ENCODE results near the gene LEFTY1.

The LEFTY1 gene

DNA sequence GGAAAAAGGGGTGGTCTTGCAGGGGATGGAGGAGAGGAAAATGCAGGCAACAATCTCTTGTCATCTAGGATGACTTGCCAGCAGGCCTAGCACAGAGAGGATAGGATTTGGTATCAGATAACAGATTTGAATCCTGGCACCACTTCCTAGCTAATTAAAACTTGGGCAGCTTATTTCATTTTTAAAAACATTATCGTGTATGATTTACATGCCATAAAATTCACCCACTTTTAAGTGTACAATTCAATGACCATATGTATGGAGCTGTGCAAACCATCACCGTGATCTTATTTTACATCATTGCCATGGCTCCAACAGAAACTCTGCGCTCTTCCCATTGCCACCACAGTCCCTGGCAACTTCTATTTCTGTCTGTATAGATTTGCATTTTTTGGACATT lies 28.2 kb upstream of the LEFTY1 start:
- no peak for DNase-seq (ENCODE audit: extremely low spot score, insufficient read length, low read depth)
- no peak for FAIRE-seq

DNA sequence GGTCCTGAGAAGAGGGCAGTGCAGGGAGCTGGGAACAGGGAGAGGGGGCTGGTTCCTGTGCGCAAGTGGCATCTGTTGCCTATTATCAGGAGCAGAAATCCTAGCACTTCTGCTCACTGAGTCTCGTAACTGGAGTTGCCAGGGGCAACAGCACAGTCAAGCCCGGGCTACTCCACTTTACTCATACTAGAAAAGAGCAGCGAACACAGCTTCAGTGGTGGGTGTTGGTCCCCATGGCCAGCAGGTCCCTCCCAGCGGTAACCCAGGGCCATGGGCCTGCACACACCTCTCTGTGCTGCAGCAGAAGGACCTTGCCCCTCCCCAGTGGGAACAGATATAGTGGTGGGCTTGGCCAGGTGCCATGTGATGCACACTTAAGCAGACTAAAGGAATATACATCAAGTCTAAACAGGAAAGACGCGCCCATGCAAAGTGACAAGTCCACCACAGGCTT lies 26.6 kb upstream of the LEFTY1 start:
- FAIRE-seq (no peak), DNase-seq (ENCODE audit: extremely low spot score, insufficient read length, low read depth) (no peak)

DNA sequence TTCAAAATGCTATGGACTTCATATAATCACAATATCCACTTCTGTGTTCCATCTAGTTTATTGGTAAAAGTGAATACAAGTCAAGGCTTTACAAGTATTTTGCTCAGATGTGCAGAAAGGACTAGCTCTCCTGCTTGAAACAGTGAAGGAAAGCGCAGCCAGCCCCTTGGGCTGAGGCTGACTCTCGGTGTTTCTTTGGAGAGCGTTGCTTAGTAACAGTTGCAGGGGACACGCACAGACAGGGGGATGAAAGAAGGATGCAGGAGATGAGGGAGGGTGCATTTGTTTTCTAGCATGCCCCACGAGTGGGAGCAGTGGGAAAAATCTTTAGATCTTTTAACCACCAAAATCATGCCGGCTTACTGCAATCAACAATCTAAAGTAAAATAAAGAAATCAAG lies 26.0 kb upstream of the LEFTY1 start:
- DNase-seq (ENCODE audit: extremely low spot score, insufficient read length, low read depth) (no peak), FAIRE-seq (no peak)

DNA sequence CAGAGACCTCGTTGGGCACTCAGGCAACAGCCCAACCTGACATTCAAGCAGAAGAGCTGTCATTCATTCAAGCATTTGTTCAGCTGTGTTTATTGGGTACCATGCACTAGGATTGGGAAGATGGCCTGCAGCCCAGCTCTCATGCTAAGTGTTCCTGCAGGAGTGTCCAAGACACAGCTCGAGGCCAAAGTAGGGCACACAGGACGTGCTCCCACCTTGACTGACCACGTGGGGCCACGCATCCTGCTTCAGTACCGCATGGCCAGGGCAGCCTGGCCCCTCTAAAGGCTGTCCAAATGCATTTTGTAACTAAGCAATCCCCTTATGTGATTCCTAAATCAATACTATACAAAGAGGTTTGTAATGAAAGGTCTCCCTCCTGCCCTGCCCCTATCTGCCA lies 25.4 kb upstream of the LEFTY1 start:
- DNase-seq (ENCODE audit: extremely low spot score, insufficient read length, low read depth) (no peak), FAIRE-seq (no peak)

DNA sequence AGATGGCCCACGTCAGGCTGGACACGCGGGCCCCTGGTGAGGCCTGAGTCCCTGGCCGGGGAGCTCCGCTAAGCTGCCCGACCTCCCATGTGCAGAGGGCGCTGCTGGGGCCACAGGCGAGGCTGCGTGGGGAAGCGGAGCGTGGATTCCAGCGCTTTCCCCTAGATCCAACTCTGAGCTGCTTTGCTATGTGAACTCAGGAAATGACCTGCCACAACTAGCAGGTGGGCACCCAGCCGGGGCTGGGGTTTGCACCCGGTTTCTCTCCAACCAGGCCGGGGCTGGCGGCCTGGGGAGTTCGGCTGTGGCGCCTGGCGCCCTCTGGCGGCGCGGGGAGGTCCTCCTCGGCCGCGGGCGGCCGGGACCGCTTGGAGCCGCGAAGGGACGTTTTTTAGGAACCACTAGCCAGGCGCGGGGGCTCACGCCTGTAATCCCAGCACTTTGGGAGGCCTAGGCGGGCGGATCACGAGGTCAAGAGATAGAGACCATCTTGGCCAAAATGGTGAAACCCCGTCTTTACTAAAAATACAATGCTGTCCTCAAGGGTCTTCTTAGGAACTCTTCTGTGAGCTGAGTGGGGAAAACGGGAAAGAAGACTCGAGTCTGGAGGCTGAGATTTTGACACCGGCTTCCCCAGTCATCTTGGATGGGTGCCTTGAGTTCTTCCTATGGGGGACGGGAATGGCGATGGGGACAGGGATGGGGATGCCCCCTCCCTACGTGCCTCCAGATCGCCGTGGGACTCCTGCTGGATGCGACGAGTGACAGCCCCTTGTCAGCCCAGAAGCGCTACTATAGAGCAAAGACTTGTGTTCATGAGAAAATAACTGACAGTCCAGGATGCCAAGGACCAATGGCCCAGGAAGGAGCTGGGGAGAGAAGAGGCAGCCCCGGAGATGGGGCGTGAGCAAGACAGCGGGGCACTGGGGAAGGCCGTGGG lies 22.5 kb upstream of the LEFTY1 start:
- peak; percentile 58 for DNase-seq (ENCODE audit: extremely low spot score, insufficient read length, low read depth)
- FAIRE-seq = no peak

DNA sequence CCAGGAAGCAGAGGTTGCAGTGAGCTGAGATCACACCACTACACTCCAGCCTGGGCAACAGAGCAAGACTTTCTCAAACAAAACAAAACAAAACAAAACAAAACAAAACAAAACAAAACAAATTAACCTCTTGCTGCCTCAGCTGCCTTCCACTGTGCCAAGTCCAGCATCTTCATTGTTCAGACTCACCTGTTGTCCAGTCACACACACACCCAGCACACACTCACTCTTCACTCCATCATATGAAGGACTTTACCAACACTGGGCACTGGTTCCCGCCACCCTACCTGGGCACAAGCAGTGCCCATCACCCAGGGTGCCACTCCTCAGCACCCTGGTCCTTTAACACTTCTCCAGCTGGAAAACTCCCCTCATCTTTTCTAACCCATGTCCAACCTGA lies 20.5 kb upstream of the LEFTY1 start:
- FAIRE-seq (no peak), DNase-seq (ENCODE audit: extremely low spot score, insufficient read length, low read depth) (no peak)

DNA sequence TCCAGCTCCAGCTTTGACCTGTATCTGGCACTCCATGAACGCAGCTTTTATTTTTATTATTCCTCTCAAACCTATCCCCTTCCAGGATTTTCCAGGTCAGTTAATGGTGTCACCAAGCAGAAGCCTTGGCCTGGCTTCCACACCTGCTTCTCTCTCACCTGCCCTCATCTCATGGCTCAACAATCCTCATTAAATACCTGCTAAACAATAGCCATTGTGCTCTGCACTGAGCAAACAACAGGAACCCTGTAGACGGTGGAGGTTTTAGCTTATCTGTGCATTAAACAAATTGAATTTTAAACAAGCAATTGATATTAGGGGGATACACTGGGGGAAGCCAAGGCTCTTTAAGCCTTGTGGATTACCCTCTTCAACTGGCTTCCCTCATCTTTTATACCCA lies 19.8 kb upstream of the LEFTY1 start:
- DNase-seq (ENCODE audit: extremely low spot score, insufficient read length, low read depth) (no peak), FAIRE-seq (no peak)

DNA sequence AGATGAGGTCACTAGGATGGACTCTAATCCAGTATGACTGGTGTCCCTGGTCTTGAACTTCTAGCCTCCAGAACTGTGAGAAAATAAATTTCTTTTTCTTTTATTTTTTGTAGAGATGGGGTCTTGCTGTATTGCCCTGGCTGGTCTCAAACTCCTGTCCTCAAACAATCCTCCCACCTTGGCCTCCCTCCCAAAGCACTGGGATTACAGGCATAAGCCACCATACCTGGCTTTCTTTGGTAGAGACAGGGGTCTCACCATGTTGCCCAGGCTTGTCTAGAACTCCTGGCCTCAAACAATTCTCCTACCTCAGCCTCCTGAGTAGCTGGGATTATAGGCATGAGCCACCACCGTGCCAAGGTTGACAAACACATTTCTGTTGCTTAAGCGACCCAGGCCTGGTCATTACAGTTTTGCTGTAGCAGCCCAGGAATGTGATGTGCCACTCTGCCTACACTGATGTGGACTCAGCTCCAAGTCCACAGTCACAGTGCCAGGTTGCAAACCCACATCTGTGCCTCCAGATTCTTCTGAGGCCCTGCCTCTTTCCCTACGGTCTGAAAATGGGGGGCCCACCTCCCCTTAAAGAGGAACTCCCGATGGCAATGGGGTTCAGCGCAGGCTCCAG lies 19.2 kb upstream of the LEFTY1 start:
- FAIRE-seq (no peak), DNase-seq (ENCODE audit: extremely low spot score, insufficient read length, low read depth) (no peak)

DNA sequence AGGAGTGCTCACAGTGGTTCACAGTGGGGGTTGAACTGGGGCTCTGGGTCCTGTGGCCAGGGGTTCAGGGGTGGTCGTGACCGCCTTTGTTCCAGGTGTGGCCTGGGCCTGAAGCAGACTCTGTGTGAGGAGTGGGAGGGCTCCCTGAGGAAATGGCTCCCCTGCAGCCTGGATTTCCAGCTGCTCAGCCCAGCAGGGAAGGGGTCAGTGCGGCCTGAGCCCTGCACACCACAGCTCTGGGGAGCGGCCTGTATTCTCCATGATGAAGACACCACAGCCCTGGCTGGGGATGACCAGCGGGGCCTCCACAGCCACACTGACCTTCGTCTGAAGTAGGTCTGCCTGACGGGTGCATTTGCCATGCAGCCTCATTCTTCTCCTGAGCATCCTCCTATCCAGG lies 18.4 kb upstream of the LEFTY1 start:
- no peak for DNase-seq (ENCODE audit: extremely low spot score, insufficient read length, low read depth)
- FAIRE-seq = no peak

DNA sequence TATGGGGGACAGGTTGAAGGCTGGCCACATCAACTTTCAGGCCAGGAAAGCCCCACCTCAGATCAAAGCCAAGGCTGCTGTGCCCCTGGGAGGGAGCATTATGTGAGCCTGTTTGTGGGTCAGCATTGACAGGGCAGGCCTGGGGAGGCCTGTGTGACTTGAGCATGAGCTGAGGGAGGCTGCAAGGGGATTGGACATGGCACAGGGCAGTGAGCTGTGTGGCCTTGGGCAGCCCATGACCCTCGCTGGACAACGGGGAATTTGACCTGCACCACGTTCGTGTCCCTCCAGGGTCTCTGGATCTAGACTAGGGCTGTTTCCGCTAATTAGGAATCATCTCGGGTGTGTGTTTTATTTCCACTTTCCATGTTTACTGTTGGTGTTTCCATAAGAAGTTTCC lies 17.5 kb upstream of the LEFTY1 start:
- DNase-seq (ENCODE audit: extremely low spot score, insufficient read length, low read depth) (no peak), FAIRE-seq (no peak)

DNA sequence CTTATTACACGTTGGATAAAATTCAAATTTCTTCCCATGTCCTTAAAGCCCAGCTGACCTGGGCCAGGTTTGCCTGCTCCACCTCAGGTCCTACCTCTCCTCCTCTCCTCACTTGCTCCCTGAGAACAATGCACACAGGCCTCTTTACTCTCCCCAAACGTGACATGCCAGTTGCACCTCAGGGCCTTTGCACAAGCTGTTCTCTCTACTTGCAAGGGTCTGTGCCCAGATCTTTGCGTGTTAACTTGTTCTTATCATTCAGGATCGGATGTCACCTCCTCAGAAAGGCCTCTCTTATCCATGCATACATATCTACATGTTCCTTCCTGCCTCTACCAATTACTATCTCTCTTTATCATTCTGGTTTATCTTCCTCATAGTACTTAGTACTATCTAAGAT lies 14.7 kb upstream of the LEFTY1 start:
- FAIRE-seq (no peak), DNase-seq (ENCODE audit: extremely low spot score, insufficient read length, low read depth) (no peak)

DNA sequence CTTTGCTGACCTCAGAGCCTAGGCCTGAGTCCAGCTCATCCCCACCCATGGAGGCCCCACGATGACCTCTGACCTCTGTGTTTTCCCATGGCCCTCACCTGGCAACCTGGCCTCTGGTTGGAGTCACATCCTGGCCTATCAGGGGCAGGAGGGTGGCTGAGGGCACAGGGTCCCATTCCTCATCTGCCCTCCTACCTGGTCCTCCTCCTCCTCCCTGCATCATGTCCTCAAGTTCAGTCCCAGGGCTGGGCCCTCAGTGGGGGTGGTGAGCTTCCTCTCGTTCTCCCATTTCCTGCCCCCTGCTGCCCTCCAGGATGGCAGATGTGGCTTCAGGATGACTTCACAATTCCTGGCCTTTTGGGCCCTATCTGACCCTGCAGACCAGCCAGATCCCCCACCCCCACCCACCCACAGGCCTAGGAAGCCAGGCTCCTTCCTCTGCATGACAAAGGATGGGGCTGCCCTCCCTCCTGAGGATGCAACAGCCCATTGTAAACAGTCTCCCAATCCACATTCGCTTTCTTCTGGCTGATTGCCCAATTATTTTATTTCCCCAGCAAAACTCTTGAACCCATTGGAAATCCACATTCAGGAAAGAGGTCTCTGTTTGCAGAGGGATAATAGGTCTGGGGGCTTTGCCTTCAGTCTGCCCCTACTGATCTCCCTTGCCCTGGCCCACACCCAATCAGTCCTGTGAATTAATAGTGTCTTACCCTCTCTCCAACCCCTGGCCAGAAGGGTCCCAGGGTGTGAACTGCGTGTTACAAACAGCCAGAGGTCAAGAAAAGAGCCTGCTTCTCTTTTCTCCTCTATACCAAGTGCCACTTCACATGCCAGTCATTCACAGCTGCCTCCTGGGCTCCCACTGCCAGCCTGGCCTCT lies 10.3 kb upstream of the LEFTY1 start:
- FAIRE-seq (no peak), DNase-seq (ENCODE audit: extremely low spot score, insufficient read length, low read depth) (no peak)

DNA sequence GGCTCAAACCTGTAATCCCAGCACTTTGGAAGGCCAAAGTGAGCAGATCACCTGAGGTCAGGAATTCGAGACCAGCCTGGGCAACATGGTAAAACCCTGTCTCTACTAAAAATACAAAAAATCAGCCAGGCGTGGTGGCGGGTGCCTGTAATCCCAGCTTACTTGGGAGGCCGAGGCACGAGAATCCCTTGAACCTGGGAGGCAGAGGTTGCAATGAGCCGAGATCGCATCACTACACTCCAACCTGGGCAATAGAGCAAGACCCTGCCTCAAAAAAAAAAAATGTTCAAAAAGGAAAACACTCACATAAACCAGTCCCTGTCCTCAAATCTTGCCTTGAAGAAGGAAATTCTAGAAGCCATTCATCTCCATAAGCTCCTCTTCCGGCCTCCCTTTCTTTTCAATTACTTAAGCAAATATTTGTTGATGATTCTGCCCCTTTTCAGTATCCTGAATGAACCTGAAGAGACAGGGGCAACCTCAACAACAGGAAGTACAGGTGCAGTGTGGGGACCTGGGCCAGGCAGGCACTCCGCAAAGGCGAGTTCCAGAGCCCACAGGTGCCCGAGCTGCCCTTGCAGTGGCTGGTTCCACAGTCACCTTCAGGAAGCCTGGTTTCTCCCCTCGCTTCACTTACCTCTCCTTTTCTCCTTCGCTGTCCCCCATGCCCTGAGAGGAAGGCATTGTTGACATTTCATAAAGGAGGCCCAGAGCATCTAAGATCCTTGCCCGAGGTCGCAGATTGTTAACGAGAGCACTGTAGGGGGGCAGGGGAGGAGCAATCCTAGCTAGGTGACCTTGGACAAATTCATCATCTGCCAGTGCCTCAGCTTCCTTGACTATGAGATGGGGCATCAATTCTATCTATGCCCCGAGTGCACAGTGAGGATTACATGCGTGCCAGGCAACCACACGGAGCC lies 8.9 kb upstream of the LEFTY1 start:
- FAIRE-seq (no peak), DNase-seq (ENCODE audit: extremely low spot score, insufficient read length, low read depth) (no peak)

DNA sequence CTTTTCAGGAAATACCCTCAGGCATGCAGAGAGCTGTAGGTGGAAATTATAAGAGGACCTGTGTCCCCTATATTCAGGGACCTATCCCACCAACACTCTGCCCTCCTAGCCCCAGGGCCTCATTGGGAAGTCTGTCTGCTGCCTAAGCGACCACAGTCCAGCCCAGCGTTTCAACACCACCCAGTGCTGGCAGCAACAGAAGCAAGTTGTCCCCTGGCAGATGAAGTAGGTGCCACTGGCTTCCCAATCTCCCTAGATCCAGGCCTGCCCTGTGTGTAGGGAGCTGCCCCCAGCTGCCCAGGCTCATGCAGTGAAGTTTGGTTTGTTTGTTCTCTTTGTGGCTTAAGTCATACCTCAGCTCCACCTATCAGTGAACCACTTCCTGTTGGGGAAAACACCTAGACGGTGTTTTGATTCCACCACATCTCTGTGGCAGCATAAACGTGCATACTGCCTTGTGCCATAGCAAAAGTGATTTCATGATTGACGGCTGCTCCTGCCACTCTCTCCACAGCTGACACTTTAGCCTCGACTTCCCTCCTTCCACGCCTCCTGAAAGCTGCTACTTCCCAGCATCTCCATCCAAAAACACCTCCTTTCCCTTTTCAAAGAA lies 8.1 kb upstream of the LEFTY1 start:
- DNase-seq (ENCODE audit: extremely low spot score, insufficient read length, low read depth) = peak; percentile 82

DNA sequence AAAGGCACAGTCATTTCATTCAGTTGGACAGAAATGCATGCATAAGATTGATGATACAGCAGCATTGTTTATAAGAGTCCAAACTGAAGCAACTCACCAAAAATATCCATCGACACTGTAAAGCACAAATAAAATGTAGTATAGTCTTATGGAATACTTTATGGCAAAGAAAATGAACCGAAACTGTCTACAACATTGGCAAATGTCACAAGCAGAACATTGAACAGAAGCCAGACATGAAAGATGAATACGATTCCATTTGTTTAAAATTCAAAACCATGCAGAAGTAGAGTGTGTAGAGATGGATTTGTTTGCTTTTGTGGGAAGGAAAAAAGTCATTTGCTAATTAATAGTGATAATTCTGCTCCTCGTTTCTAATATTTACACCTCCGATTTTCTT lies 7.5 kb upstream of the LEFTY1 start:
- DNase-seq (ENCODE audit: extremely low spot score, insufficient read length, low read depth) (no peak), FAIRE-seq (no peak)

More for the DNA sequence above, 8.1 kb upstream of the LEFTY1 start:
- FAIRE-seq = peak; percentile 95

DNA sequence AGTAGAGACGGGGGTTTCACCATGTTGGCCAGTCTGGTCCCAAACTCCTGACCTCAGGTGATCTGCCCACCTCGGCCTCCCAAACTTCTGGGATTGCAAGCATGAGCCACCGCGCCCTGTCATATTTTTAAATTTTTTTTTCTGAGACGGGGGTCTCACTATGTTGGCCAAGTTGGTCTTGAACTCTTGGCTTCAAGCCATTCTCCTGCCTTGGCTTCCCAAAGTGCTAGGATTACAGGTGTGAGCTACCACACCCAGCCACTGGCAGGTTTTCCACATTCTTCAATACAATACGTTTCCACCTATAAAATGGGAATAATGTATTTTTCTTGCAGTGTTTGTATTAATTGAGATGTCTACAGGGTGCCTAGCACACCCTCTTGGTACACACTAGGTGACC lies 3.4 kb upstream of the LEFTY1 start:
- DNase-seq (ENCODE audit: extremely low spot score, insufficient read length, low read depth) = no peak
- no peak for FAIRE-seq

DNA sequence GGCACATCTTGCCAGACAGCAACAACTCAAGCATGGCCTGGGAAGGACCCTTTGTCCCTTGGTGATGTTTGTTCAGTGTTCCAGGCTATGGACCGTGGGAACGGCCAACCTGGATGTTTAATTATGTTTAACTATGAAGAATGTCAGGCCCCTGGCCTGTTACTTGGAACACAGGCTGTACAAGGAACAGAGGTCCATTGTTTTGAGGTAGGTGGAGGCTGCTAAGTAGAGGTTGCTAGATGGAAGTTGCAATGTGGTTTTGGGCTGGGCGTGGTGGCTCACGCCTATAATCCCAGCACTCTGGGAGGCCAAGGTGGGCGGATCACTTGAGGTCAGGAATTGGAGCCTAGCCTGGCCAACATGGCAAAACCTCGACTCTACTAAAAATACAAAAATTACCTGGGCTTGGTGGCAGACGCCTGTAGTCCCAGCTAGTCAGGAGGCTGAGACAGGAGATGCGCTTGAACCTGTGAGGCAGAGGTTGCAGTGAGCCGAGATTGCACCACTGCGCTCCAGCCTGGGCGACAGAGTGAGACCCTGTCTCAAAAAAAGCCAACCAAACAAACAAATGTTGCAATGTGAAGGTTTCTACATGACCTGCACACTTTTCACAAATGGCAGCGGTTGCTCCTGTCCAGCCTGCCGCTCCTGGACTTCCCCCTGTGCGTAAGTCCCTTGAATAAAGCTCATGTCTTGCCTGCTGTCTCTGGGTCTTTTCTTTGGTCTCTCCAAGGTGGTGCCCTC lies 2.5 kb upstream of the LEFTY1 start:
- FAIRE-seq (no peak), DNase-seq (ENCODE audit: extremely low spot score, insufficient read length, low read depth) (no peak)

All from GM18507 (cell line).